Measurements from ENCODE around the gene PROCA1. TPM values are rescaled to one million over a fixed set of nuclear protein-coding genes. Genes with fewer than 3 reads are reported as not detected.

The PROCA1 gene
- total and polyA plus RNA-seq, 9 of the 15 experiments (the other 6 are each of a cell fraction or from before 2014, with no cell fraction given) = 0.78 to 16.2 (median 5.6) TPM

- TF ChIP-seq NCOR1 (IDR thresholded peaks at IDR 0.05) (no peak), ZNF347 (CRISPR knock-in tag; IDR thresholded peaks at IDR 0.05; ENCODE audit: low read depth) (no peak), THAP12 (CRISPR knock-in tag; IDR thresholded peaks at IDR 0.05) (0 out of 2 replicates have a peak, but pooled peaks have one; percentile 8), TAF1 (IDR thresholded peaks at IDR 0.05; ENCODE audit: control insufficient read depth, extremely low read depth, insufficient read depth, low read length, severe bottlenecking) (no peak), TAF7 (tag; IDR thresholded peaks at IDR 0.05) (no peak), MAX (CRISPR knock-in tag; IDR thresholded peaks at IDR 0.05) (peak; percentile 94), KLF1 (tag; IDR thresholded peaks at IDR 0.05) (no peak), CBX3 (IDR thresholded peaks at IDR 0.05; ENCODE audit: borderline replicate concordance in 1 of 2, low read length in 2 of 2) (peak in 1 of 2 experiments; percentile 61; a peak in 1 of 3 replicates), BCL6 (CRISPR knock-in tag; IDR thresholded peaks at IDR 0.05) (no peak), ZKSCAN3 (CRISPR knock-in tag; IDR thresholded peaks at IDR 0.05) (no peak), HDGF (IDR thresholded peaks at IDR 0.05) (no peak), NRF1 (conservative IDR thresholded peaks at IDR 0.05 in 1 of 2, IDR thresholded peaks at IDR 0.05 in 1 of 2) (no peak), HDAC8 (tag; IDR thresholded peaks at IDR 0.05) (no peak), NR2C1 (IDR thresholded peaks at IDR 0.05) (no peak), NR2C1 (tag; IDR thresholded peaks at IDR 0.05) (peak; percentile 55), CHD1 (IDR thresholded peaks at IDR 0.05; ENCODE audit: low read length) (peak; percentile 97), KDM1A (IDR thresholded peaks at IDR 0.05) (no peak), POLR2H (tag; IDR thresholded peaks at IDR 0.05; ENCODE audit: low read depth) (no peak), ZBED1 (IDR thresholded peaks at IDR 0.05) (no peak), SMARCE1 (IDR thresholded peaks at IDR 0.05) (no peak)
- TF ChIP-seq, protein P1, sequence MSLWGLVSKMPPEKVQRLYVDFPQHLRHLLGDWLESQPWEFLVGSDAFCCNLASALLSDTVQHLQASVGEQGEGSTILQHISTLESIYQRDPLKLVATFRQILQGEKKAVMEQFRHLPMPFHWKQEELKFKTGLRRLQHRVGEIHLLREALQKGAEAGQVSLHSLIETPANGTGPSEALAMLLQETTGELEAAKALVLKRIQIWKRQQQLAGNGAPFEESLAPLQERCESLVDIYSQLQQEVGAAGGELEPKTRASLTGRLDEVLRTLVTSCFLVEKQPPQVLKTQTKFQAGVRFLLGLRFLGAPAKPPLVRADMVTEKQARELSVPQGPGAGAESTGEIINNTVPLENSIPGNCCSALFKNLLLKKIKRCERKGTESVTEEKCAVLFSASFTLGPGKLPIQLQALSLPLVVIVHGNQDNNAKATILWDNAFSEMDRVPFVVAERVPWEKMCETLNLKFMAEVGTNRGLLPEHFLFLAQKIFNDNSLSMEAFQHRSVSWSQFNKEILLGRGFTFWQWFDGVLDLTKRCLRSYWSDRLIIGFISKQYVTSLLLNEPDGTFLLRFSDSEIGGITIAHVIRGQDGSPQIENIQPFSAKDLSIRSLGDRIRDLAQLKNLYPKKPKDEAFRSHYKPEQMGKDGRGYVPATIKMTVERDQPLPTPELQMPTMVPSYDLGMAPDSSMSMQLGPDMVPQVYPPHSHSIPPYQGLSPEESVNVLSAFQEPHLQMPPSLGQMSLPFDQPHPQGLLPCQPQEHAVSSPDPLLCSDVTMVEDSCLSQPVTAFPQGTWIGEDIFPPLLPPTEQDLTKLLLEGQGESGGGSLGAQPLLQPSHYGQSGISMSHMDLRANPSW (CRISPR knock-in tag; IDR thresholded peaks at IDR 0.05) = no peak
- TF ChIP-seq, protein P2, sequence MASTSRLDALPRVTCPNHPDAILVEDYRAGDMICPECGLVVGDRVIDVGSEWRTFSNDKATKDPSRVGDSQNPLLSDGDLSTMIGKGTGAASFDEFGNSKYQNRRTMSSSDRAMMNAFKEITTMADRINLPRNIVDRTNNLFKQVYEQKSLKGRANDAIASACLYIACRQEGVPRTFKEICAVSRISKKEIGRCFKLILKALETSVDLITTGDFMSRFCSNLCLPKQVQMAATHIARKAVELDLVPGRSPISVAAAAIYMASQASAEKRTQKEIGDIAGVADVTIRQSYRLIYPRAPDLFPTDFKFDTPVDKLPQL (IDR thresholded peaks at IDR 0.05; ENCODE audit: extremely low read depth, insufficient read length) = no peak
Measured at GRCh38 chr17:28744104-28744971, 32.6 kb upstream of the PROCA1 start (continued).
